ENCODE results near the gene ZC3H13. TPM values are rescaled to one million over a fixed set of nuclear protein-coding genes. Genes with fewer than 3 reads are reported as not detected.

Gene ZC3H13
- total and polyA plus RNA-seq, 2 experiments from 2014 or later = 15.6 to 50.7 TPM

- Histone ChIP-seq H3K4me2 (ENCODE audit: unreplicated experiment) (no peak overlapping the region), H3F3A (ENCODE audit: insufficient read depth) (0 out of 2 replicates have a peak, but pooled peaks cover 6% of the 10 kb centered on the region), H4K20me1 (ENCODE audit: insufficient read depth) (no peaks in the 10 kb centered on the region), H3K9ac (no peak overlapping the region), H3K36me3 (ENCODE audit: low read depth) (peaks cover 18% of the 10 kb centered on the region), H3K9me3 (ENCODE audit: low read depth) (no peaks in the 10 kb centered on the region), H3K27ac (no peak overlapping the region), H3K9me2 (ENCODE audit: insufficient read depth) (no peaks in the 10 kb centered on the region), H2AFZ (no peak overlapping the region), H3K27me3 (replicated peaks; ENCODE audit: insufficient read depth) (no peaks in the 10 kb centered on the region), H3K4me3 (no peak overlapping the region), H3K4me1 (ENCODE audit: insufficient read depth) (no peaks in the 10 kb centered on the region), H3K79me2 (ENCODE audit: insufficient read depth) (peaks cover 94% of the 10 kb centered on the region)
- in situ Hi-C loops (cut with MboI) = no loop called here
- no peak for TF ChIP-seq EZH2 (IDR thresholded peaks at IDR 0.05; ENCODE audit: insufficient read depth, poor library complexity, severe bottlenecking)
- no peak for TF ChIP-seq EZH2phosphoT487 (IDR thresholded peaks at IDR 0.05; ENCODE audit: insufficient read depth, low read depth)
- DNase-seq = no peak
Observed at GRCh38 chr13:46032341-46032740, 20.2 kb downstream of the ZC3H13 start.

GRCh38 chr13:46031581-46032263 lies 20.8 kb downstream of the ZC3H13 start:
- TF ChIP-seq EZH2 (IDR thresholded peaks at IDR 0.05; ENCODE audit: insufficient read depth, poor library complexity, severe bottlenecking) = no peak
- TF ChIP-seq EZH2phosphoT487 (IDR thresholded peaks at IDR 0.05; ENCODE audit: insufficient read depth, low read depth) = no peak
- H3K36me3 ChIP-seq (ENCODE audit: low read depth) = peaks cover 18% of the 10 kb centered on the region
- no peak for DNase-seq
- no peaks in the 10 kb centered on the region for H3K9me2 ChIP-seq (ENCODE audit: insufficient read depth)
- no peak overlapping the region for H3K9ac ChIP-seq
- H4K20me1 ChIP-seq (ENCODE audit: insufficient read depth) = no peaks in the 10 kb centered on the region
- H3K79me2 ChIP-seq (ENCODE audit: insufficient read depth) = peaks cover 94% of the 10 kb centered on the region
- no peak overlapping the region for H3K4me3 ChIP-seq
- no peaks in the 10 kb centered on the region for H3K9me3 ChIP-seq (ENCODE audit: low read depth)
- no peak overlapping the region for H2AFZ ChIP-seq
- H3K27ac ChIP-seq = no peak overlapping the region
- in situ Hi-C loops (cut with MboI) = no loop called here
- no peaks in the 10 kb centered on the region for H3K4me1 ChIP-seq (ENCODE audit: insufficient read depth)
- H3K4me2 ChIP-seq (ENCODE audit: unreplicated experiment) = no peak overlapping the region
- 0 out of 2 replicates have a peak, but pooled peaks cover 6% of the 10 kb centered on the region for H3F3A ChIP-seq (ENCODE audit: insufficient read depth)
- WGBS, 2 experiments (ENCODE audit: low coverage in 1 of 2, low lambda C conversion rate in 2 of 2, missing lambda C conversion rate in 2 of 2) = 90 to 97% methylated on average over 4 of the region's 4 CpGs
- H3K27me3 ChIP-seq (replicated peaks; ENCODE audit: insufficient read depth) = no peaks in the 10 kb centered on the region

- no peak overlapping the region for H3K4me2 ChIP-seq (ENCODE audit: unreplicated experiment)
- H3K27me3 ChIP-seq (replicated peaks; ENCODE audit: insufficient read depth) = no peaks in the 10 kb centered on the region
- no peak for TF ChIP-seq EZH2 (IDR thresholded peaks at IDR 0.05; ENCODE audit: insufficient read depth, poor library complexity, severe bottlenecking)
- no peak for TF ChIP-seq EZH2phosphoT487 (IDR thresholded peaks at IDR 0.05; ENCODE audit: insufficient read depth, low read depth)
- no peak overlapping the region for H3K9ac ChIP-seq
- H3K4me1 ChIP-seq (ENCODE audit: insufficient read depth) = peaks cover 13% of the 10 kb centered on the region
- no peak overlapping the region for H3K27ac ChIP-seq
- peaks cover 11% of the 10 kb centered on the region for H3K36me3 ChIP-seq (ENCODE audit: low read depth)
- peaks cover 70% of the 10 kb centered on the region for H3K79me2 ChIP-seq (ENCODE audit: insufficient read depth)
- no peaks in the 10 kb centered on the region for H3K9me3 ChIP-seq (ENCODE audit: low read depth)
- H3F3A ChIP-seq (ENCODE audit: insufficient read depth) = no peaks in the 10 kb centered on the region
- DNase-seq = no peak
- H3K4me3 ChIP-seq = no peak overlapping the region
- no peaks in the 10 kb centered on the region for H3K9me2 ChIP-seq (ENCODE audit: insufficient read depth)
- no peak overlapping the region for H2AFZ ChIP-seq
- in situ Hi-C loops (cut with MboI) = no loop called here
- WGBS, 2 experiments (ENCODE audit: low coverage in 1 of 2, low lambda C conversion rate in 2 of 2, missing lambda C conversion rate in 2 of 2) = 97 to 100% methylated on average over 4 of the region's 4 CpGs
- H4K20me1 ChIP-seq (ENCODE audit: insufficient read depth) = no peaks in the 10 kb centered on the region
Observed at GRCh38 chr13:46025157-46025556, 27.4 kb downstream of the ZC3H13 start.

GRCh38 chr13:46022481-46022880 lies 30.1 kb downstream of the ZC3H13 start:
- no peaks in the 10 kb centered on the region for H4K20me1 ChIP-seq (ENCODE audit: insufficient read depth)
- DNase-seq = peak; percentile 55
- 95 to 97% methylated on average over 2 of the region's 2 CpGs for WGBS, 2 experiments (ENCODE audit: low coverage in 1 of 2, low lambda C conversion rate in 2 of 2, missing lambda C conversion rate in 2 of 2)

More at GRCh38 chr13:46022481-46022880, 30.1 kb downstream of the ZC3H13 start:
- H3K27me3 ChIP-seq (replicated peaks; ENCODE audit: insufficient read depth) = no peaks in the 10 kb centered on the region
- no peaks in the 10 kb centered on the region for H3K9me2 ChIP-seq (ENCODE audit: insufficient read depth)
- H3F3A ChIP-seq (ENCODE audit: insufficient read depth) = no peaks in the 10 kb centered on the region
- H3K4me3 ChIP-seq = no peak overlapping the region
- no peak for TF ChIP-seq EZH2 (IDR thresholded peaks at IDR 0.05; ENCODE audit: insufficient read depth, poor library complexity, severe bottlenecking)
- TF ChIP-seq EZH2phosphoT487 (IDR thresholded peaks at IDR 0.05; ENCODE audit: insufficient read depth, low read depth) = no peak
- H2AFZ ChIP-seq = no peak overlapping the region
- H3K36me3 ChIP-seq (ENCODE audit: low read depth) = peaks cover 27% of the 10 kb centered on the region; the same call in 1 of the 2 replicates
- no peak overlapping the region for H3K9ac ChIP-seq
- no peaks in the 10 kb centered on the region for H3K9me3 ChIP-seq (ENCODE audit: low read depth)
- peaks cover 13% of the 10 kb centered on the region for H3K4me1 ChIP-seq (ENCODE audit: insufficient read depth)
- no peak overlapping the region for H3K27ac ChIP-seq
- peak overlapping the region; percentile 7 for H3K4me2 ChIP-seq (ENCODE audit: unreplicated experiment)
- peaks cover 47% of the 10 kb centered on the region for H3K79me2 ChIP-seq (ENCODE audit: insufficient read depth)
- in situ Hi-C loops (cut with MboI) = no loop called here

All from GM23248 (cell line).